GM19240 (cell line): ENCODE measurements around the gene MORN1.

Experiments used
- DNase-seq: peaks from one replicate; pipeline ENCODE4 v3.0.0; 2011; ENCODE audit warnings: low spot score; ENCODE audit not compliant: insufficient read length

The MORN1 gene

DNA sequence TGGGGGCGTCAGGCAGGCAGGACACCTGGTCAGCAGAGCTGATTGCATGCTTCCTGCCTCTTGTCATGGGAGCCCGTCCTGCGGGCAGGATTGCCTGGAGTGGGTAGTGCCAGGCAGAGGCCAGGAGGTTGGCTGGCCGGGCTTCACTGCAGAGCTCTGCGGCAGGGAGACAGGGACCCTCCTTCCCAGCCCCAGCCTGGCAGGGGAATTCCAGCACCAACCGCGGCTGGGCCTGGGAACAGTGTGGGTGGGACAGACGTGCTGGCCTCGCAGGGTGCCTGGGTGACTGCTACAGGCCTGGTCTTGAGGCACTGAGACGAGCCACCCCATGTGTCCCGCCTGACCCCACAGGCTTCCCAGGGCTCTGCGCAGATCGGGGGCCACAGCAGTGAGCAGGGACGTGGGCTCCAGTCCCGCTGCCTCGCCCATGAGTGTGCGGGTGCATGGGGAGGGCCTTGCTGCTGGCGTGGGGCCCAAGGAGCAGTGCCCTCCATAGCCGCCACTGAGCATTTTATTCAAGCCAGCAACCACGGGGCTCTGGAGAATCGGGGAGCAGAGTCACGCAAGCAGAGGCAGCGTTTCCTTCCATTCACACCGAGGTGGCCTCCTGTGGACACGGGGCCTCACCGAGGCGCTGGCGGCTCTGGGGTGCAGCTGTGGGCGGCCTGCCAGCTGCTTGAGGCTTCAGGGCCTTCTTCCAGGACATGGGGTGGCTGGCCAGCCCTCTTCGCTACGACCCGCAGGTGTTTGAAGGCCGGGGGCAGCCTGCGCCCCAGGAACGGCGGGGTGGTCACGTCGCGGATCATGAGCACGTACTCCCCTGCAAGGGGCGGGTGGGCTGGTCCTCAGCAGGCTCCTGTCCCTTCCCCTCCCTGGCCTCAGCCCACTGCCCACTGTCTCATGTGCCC, 70.3 kb downstream of the MORN1 start:
- DNase-seq = no peak

DNA sequence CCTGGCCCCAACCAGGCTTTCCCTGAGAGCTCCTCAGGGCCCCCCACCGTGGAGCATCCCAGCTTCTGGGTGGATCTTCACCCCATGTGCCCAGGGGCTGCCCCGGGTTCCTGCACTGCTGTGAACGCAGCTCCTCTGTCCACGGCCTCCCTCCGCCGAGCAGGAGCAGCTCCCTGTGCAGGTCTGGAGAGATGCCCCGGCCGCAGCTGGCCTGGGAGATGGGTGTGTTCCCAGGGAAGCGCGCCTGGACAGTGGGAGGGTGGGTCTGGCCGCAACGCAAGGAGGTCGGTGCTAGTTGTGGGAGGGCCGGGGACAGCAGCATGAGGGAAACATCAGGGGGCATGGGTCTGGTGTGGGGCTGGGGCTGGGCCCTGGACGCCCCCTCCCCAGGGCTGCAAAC, 71.3 kb downstream of the MORN1 start:
- no peak for DNase-seq

DNA sequence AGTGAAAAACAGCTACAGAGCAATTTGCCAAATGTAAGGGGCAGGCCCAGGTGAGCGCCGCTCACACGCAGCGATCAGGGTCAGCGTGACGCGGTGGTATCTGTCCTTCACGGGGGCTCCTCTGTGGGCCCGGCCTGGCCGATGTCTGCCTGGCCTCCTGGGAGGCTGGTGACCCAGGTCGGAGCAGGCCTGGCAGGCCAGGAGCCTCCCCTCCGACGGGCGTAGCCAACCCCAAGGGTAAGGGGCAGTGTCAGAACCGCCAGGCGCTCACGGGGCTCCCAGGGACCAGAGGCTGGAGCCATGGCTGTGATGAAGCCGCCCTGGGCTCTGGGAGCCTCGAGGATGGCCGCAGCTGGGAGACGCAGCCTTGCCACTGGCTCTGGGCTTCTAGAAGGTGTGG, 72.1 kb downstream of the MORN1 start:
- no peak for DNase-seq

GRCh38 chr1:2318314-2319278, 72.8 kb downstream of the MORN1 start:
- DNase-seq = no peak

GRCh38 chr1:2317230-2318065, 73.9 kb downstream of the MORN1 start:
- no peak for DNase-seq

DNA sequence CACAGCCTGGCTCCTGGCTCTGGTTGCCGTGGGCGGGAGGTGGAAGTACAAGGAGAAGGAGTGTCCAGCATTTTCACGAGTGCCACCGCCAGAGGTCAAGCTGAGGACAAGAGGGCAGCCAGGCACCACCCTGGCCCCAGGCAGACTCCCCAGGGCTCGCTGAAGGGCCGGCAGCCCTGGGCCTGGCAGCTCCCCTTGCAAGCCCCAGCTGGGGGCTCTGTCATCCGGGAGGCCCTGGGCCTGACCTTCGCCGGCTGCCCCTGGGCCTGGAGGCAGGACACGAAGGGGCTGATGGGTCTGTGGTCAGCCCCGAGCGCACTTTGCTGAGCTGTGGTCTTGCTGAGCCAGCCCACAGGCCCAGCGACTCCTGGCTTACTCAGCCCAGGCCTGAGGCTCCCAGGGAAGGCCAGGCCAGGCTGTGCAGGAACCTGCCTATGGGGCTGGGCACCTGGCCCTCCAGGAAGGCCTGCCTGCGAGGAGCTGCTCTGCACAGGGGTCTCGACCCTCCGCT, 74.8 kb downstream of the MORN1 start:
- DNase-seq = no peak

DNA sequence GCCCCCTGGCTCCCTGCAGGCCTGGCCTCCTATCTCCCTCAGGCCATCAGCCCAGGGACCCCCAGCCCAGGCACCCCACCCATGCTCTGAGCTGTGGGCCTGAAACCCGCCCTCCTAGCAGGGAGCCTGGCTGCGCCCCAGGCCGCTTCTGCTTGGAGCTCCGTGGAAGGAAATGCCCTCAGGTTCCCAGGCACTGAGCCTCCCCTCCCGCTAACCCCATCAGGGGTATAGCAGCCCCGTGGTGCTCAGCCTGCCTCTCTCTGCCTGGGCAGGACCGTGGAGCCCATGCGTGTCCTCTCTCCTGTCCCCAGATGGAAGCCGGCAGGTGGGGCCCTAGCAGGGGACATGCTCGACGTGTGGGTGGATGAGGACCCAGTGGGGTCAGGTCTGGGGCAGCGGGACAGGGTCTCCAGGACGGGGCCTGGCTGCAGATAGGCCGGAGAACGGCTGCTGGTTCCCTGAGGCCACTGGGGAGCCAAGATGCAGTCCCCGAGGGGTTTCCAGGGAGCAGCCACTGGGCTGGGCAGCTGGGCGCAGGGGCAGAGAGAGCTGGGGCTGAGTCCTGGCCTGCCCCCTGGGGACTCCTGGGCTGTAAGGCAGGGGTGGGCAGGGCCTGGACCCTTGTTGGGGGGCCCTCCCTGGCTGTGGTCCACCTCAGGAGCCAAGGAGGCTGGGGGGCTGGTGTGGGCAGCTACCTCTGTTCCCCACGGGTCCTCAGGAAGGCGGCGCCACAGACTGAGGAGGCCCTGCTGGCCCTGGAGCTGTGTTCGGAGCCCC, 75.5 kb downstream of the MORN1 start:
- no peak for DNase-seq

DNA sequence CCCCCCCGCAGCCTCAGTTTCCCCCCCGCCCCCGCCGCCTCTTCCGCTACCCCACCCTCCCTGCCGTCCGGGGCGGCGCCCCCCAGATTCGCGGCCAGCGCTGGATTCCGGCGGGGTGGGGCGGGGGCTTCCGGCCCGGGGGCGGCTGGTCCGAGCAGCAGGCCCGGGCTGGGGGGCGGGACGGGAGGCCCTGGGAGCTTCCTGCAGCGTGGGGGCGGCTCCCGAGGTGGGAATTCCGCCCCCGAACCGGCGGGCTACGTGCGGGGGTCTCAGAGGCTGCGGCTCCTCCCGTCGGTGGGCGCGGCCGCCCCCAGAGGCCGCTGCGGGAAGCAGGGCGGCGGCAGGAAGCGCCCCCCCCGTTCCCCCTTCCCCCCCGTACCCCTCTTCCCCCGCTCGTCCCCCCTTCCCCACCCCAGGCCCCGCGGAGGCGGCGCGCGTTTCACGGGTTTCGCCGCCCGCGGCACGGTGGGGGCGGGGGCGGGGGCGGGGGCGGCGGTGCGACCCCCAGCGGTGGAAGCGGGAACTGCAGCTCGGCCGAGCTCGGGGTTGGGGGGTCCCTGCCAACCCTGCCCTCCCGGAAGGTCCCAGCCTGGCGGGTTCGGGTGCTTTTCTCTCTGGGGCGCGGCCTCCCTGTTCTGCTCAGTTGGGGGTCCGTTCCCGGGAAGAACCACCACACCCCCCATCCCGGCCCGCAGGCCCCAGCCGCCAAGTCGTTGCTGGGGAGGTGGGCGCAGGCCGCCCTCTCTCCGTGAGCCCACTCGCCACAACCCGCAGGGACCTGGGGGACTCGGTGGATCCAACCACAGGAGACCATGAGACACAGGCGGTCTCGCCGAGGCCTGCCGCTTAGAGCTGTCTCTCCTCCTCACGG, 76.3 kb downstream of the MORN1 start:
- DNase-seq = peak; percentile 90

- DNase-seq = no peak
These were observed 77.0 kb downstream of the MORN1 start for GRCh38 chr1:2314273-2314802.

DNA sequence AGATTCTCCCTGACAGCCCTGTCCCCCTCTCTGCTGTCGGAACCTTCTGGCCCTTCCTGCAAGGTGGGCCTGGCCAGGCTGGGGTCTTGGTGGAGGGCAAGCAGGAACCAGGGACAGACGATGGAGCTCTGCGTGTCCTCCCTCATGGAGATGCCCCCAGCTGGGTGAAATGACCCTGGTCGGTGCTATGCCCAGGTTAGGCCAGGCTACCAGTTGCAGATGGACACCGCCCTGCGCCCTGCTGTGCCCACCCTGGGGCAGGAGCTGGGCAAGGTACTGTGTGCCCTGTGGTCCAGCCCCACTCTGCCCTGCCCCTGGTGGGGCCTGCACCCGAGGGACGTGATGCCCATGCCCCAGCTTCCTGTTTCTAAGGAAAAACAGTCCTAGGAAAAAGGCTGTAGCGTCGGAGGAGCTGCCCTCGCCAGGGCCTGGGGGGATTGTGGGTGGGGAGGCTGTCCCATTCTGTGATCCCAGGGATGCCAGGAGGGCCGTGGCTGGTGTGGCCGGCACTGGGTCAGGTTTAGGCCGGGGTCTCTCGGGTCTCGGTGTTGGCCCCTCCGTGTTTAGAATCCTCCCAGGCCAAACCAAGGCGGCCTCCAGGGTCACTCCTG, 77.6 kb downstream of the MORN1 start:
- DNase-seq = no peak

DNA sequence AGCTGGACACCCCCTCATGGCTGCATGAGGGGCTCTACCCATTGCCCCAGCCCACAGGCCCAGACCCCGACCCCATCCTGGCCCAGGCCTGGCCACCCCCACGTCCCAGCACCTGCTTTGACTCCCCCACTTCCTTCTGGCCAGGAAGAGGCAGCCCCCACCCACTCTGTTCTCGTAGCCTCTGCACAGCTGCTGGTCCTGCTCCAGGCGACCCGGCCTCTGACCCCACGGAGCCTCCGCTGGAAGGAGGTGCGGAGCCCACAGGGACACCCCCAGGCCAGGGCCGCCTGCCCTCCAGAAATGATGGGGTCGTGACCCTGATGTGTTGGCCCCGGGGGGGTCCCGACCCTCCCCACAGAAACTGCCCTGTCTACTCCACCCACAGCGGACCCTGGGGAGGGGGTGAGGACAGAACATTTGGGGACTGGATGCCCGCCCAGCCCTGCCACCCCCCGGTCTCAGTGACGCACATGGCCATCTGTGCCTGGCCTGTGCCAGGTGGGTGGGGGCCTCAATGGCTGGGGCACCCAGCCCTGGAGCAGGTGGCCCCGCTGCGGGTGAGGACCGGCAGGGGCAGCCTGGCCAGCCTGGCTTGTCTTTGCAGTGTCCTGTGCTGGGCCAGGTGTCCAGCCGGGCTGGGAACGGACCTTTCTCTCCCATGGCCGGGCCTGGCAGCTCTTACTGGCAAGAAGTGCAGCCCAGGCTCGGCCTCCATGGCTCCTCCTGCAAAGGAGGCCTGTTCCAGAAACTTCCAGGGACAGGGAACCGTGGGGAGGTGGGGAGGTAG, 78.6 kb downstream of the MORN1 start:
- no peak for DNase-seq

- DNase-seq = no peak
These were observed 79.2 kb downstream of the MORN1 start for GRCh38 chr1:2312160-2312514.

DNA sequence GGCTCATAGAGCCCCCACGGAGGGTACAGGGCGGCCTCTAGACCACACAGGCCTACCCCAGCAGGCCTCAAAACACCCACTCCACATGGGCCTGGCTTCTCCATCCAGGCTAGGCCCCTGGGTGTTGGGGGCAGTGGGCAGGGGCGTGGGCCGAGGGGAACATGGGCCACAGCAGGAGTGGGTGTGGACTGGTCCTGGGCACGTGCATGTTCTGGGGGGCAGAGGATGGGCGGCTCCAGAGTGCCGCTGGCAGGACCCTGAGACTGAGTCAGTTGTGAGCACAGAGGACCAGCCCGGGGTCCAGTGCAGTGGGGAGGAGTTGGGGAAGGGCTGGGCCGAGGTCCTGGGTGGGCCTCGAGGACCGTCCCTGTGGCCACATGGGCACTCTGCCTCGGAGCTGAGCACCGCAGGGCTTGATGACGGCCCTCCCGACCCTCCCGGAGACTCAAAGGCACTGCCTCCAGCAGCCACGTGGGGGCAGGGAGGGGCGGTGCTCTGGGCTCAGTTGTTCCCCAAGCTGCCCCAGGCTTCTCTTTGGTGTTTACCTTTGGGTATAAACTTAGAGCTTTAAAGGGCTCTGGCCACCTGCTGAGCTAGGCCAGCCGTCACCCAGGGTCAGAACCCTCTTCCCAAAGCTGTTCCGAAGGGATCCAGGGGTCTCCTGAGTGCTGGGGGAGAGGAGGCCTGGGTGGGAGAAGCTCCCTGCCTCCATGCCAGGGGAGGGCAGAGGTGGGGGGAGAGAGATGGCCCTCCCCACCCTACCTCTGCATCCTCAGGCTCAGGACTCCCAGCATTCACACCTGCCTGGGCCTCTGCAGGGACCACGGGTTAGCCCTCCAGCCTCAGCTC, 79.9 kb downstream of the MORN1 start:
- no peak for DNase-seq

GRCh38 chr1:2310332-2311183, 80.8 kb downstream of the MORN1 start:
- DNase-seq = no peak

DNA sequence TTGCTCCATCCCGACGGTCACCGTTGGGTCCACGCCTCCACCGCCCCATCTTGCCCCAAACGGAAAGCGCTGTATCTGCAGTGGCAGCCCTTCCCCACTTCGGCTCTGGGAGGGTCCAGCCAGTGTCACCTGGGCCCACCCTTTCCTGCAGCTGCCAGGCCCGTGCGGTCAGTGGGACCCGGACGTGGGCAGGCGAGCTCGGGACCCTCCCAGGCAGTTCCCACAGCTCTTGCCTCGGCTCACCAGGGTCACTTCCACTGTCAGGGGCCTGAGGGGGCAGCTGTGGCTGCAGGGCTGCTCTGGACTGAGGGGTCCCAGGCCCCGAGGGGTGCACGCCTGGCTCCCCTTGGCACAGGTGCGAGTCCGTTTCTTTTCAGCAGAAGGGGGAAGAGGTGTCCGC, 82.5 kb downstream of the MORN1 start:
- no peak for DNase-seq

- no peak for DNase-seq
These were observed 83.4 kb downstream of the MORN1 start for GRCh38 chr1:2307972-2308371.
